ENCODE measurements around the gene MTX3. TPM values are rescaled to one million over a fixed set of nuclear protein-coding genes. Genes with fewer than 3 reads are reported as not detected.

MTX3 gene
- total RNA-seq, 1 donor = 17.7 TPM

- no peaks in the 10 kb centered on the region for H4K20me1 ChIP-seq (ENCODE audit: insufficient read depth, low read length)
- peaks cover 68% of the 10 kb centered on the region for H3K36me3 ChIP-seq (ENCODE audit: insufficient read depth, low read length)
- H3K4me2 ChIP-seq (ENCODE audit: insufficient read depth, low read length) = no peak overlapping the region
- H2AFZ ChIP-seq (ENCODE audit: low read length) = no peak overlapping the region
- TF ChIP-seq CTCF (IDR thresholded peaks at IDR 0.05; ENCODE audit: extremely low read depth, low read depth, low read length) = no peak
- no peak for DNase-seq (ENCODE audit: insufficient read length, low spot score, missing footprints)
- no peak overlapping the region for H3K4me3 ChIP-seq (ENCODE audit: insufficient read depth, low read length)
- no peaks in the 10 kb centered on the region for H3K79me2 ChIP-seq (ENCODE audit: insufficient read depth, low read length)
- H3K27me3 ChIP-seq (ENCODE audit: insufficient read depth, low read length) = no peaks in the 10 kb centered on the region
- no peaks in the 10 kb centered on the region for H3K9me3 ChIP-seq (ENCODE audit: low read depth, low read length)
- H3K4me1 ChIP-seq (ENCODE audit: insufficient read depth, low read length) = no peaks in the 10 kb centered on the region
- H3K27ac ChIP-seq (ENCODE audit: low read depth, low read length) = no peak overlapping the region
Observed at GRCh38 chr5:79983618-79984017, 7.4 kb downstream of the MTX3 start.

DNA sequence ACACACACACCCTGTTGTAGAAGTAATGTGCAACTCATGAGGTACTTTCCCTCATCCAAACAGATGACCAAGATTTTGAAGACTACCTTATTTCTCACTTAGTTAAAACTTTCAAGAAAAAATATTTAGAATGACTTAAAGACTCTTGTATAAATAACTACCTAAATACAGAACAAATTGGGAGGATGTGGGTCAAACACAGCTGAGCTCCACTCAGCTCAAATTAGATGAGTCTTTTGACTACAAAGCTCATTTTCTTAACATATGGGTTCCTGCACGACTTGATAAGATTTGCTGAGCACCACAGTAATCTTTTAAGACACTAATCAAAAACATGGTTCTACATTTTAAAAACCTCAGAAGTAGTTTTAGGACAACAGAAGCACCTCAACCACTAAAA is 8.9 kb downstream of the MTX3 start:
- no peak for DNase-seq (ENCODE audit: insufficient read length, low spot score, missing footprints)
- Histone ChIP-seq H4K20me1 (ENCODE audit: insufficient read depth, low read length) (no peaks in the 10 kb centered on the region), H3K4me2 (ENCODE audit: insufficient read depth, low read length) (no peak overlapping the region), H3K79me2 (ENCODE audit: insufficient read depth, low read length) (no peaks in the 10 kb centered on the region), H3K4me3 (ENCODE audit: insufficient read depth, low read length) (no peak overlapping the region), H3K36me3 (ENCODE audit: insufficient read depth, low read length) (peaks cover 72% of the 10 kb centered on the region), H2AFZ (ENCODE audit: low read length) (no peak overlapping the region), H3K4me1 (ENCODE audit: insufficient read depth, low read length) (no peaks in the 10 kb centered on the region), H3K9me3 (ENCODE audit: low read depth, low read length) (no peaks in the 10 kb centered on the region), H3K27ac (ENCODE audit: low read depth, low read length) (no peak overlapping the region), H3K27me3 (ENCODE audit: insufficient read depth, low read length) (no peaks in the 10 kb centered on the region)
- no peak for TF ChIP-seq CTCF (IDR thresholded peaks at IDR 0.05; ENCODE audit: extremely low read depth, low read depth, low read length)

GRCh38 chr5:79976759-79977515 is 14.1 kb downstream of the MTX3 start:
- DNase-seq (ENCODE audit: insufficient read length, low spot score, missing footprints) = no peak

More at GRCh38 chr5:79976759-79977515, 14.1 kb downstream of the MTX3 start:
- no peak overlapping the region for H3K4me3 ChIP-seq (ENCODE audit: insufficient read depth, low read length)
- H2AFZ ChIP-seq (ENCODE audit: low read length) = no peak overlapping the region
- no peak overlapping the region for H3K4me2 ChIP-seq (ENCODE audit: insufficient read depth, low read length)
- no peak overlapping the region for H3K27ac ChIP-seq (ENCODE audit: low read depth, low read length)
- TF ChIP-seq CTCF (IDR thresholded peaks at IDR 0.05; ENCODE audit: extremely low read depth, low read depth, low read length) = no peak
- no peaks in the 10 kb centered on the region for H3K9me3 ChIP-seq (ENCODE audit: low read depth, low read length)
- no peaks in the 10 kb centered on the region for H3K27me3 ChIP-seq (ENCODE audit: insufficient read depth, low read length)
- H3K4me1 ChIP-seq (ENCODE audit: insufficient read depth, low read length) = peaks cover 9% of the 10 kb centered on the region
- H3K36me3 ChIP-seq (ENCODE audit: insufficient read depth, low read length) = peaks cover 30% of the 10 kb centered on the region
- no peaks in the 10 kb centered on the region for H4K20me1 ChIP-seq (ENCODE audit: insufficient read depth, low read length)
- H3K79me2 ChIP-seq (ENCODE audit: insufficient read depth, low read length) = no peaks in the 10 kb centered on the region

Data from osteoblast (primary cell).